ENCODE measurements around the gene BCAS3.

GRCh38 chr17:61412860-61413660 lies 735.4 kb downstream of the BCAS3 start:
- no peak for TF ChIP-seq CTCF (IDR thresholded peaks at IDR 0.05)
- no peak for TF ChIP-seq ZFX (IDR thresholded peaks at IDR 0.05; ENCODE audit: borderline replicate concordance)
